ENCODE data around the gene KRT83. TPM values are rescaled to one million over a fixed set of nuclear protein-coding genes. Genes with fewer than 3 reads are reported as not detected.

KRT83 gene
- total and polyA plus RNA-seq, 2 donors (not counting 1 experiment from before 2014, with no cell fraction given) = not detected

DNA sequence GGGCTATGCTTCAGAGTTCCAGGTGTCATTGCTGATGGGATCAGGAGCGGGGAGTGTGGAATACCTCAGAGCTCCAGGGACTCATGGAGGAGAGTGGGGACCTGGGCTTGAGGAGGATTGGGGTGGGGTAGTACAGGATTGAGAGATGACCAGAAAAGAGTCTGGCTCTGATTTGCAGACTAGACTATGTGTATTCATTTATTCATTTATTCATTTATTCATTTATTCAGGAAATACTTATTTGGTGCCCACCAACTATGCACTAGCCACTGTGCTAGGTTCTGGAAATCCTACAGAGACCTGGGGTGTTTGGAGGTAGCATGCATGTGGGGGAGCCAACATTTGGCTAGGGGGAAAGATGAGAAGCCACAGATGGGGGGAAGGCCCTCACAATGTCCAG lies 871 bp upstream of the KRT83 start:
- DNase-seq (no peak), ATAC-seq (ENCODE audit: low read depth) (no peak)
- no peak overlapping the region for H3K9ac ChIP-seq (ENCODE audit: low read length)
- H4K20me1 ChIP-seq (ENCODE audit: control insufficient read depth, insufficient read depth, low read length, poor library complexity, severe bottlenecking) = no peaks in the 10 kb centered on the region
- H3K79me2 ChIP-seq (ENCODE audit: control insufficient read depth, insufficient read depth, low read length) = no peaks in the 10 kb centered on the region
- H3K9me3 ChIP-seq (ENCODE audit: control extremely low read depth in 1 of 3, control insufficient read depth in 2 of 3, insufficient read depth in 1 of 3, low read length in 2 of 3) = no peaks in the 10 kb centered on the region
- no peaks in the 10 kb centered on the region for H3K4me1 ChIP-seq (ENCODE audit: control insufficient read depth in 2 of 2, insufficient read depth in 2 of 2, low read length in 2 of 2)
- Mint-ChIP-seq H3K9me3 (ENCODE audit: insufficient read depth) (no peaks in the 10 kb centered on the region), H3K27me3 (peaks cover 47% of the 10 kb centered on the region), H3K27ac (no peak overlapping the region), H3K4me3 (no peak overlapping the region), H3K4me1 (no peaks in the 10 kb centered on the region)
- ChIA-PET CTCF (no interaction called here), POLR2A (interaction anchor here (0.7 kb wide), 1 partner anchor 626 kb away, joined by 3 read pairs; no protein-coding TSS in a partner anchor)
- H3K4me3 ChIP-seq (ENCODE audit: control extremely low read depth in 1 of 5, extremely low read depth in 1 of 5, insufficient read depth in 1 of 5, low read depth in 2 of 5, low read length in 4 of 5) = no peak overlapping the region
- H3K36me3 ChIP-seq (replicated peaks in 1 of 2; ENCODE audit: control extremely low read depth in 1 of 2, control insufficient read depth in 1 of 2, extremely low read depth in 1 of 2, insufficient read depth in 2 of 2, low read length in 1 of 2) = no peaks in the 10 kb centered on the region
- TF ChIP-seq, protein P1, sequence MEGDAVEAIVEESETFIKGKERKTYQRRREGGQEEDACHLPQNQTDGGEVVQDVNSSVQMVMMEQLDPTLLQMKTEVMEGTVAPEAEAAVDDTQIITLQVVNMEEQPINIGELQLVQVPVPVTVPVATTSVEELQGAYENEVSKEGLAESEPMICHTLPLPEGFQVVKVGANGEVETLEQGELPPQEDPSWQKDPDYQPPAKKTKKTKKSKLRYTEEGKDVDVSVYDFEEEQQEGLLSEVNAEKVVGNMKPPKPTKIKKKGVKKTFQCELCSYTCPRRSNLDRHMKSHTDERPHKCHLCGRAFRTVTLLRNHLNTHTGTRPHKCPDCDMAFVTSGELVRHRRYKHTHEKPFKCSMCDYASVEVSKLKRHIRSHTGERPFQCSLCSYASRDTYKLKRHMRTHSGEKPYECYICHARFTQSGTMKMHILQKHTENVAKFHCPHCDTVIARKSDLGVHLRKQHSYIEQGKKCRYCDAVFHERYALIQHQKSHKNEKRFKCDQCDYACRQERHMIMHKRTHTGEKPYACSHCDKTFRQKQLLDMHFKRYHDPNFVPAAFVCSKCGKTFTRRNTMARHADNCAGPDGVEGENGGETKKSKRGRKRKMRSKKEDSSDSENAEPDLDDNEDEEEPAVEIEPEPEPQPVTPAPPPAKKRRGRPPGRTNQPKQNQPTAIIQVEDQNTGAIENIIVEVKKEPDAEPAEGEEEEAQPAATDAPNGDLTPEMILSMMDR (IDR thresholded peaks at IDR 0.05) = no peak
- no peak for TF ChIP-seq EZH2 (IDR thresholded peaks at IDR 0.05; ENCODE audit: borderline replicate concordance, insufficient read depth, low read depth, low read length, poor library complexity, severe bottlenecking)
- no peak overlapping the region for H2AFZ ChIP-seq (ENCODE audit: insufficient read depth, low read depth, low read length, poor library complexity, severe bottlenecking)
- intact Hi-C loops (cut with micrococcal nuclease) = no loop called here
- 100% methylated on average over 1 of the region's 1 CpG for WGBS (ENCODE audit: insufficient coverage)
- H3K27ac ChIP-seq (ENCODE audit: low read length in 2 of 2) = no peak overlapping the region
- H3K27me3 ChIP-seq (replicated peaks in 1 of 4; ENCODE audit: control extremely low read depth in 1 of 4, control insufficient read depth in 3 of 4, insufficient read depth in 4 of 4, low read length in 3 of 4) = peaks cover 0 to 36% (median 7%) of the 10 kb centered on the region in 4 experiments
- H3K4me2 ChIP-seq (replicated peaks; ENCODE audit: low read depth, low read length, poor library complexity, severe bottlenecking) = no peak overlapping the region

DNA sequence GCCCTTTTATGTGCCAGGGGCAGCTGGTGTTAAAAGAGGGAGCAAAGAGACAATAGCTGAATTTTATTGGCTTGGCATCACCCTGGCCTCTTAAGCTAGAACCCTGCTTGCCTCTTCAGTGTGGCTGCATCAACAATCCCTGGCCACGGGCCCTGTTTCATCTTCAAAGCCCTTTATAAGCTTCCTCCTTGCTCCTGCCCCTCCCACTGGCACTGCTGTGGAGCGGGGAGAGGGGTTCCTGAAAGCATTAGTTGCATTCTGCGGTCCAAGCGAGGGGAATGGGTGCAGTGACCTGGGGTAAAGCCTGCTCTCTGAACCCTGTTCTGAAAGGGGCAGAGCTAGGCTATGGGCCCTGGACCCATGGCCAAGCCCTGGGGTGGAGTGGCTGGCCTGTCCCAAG lies 220 bp upstream of the KRT83 start:
- Mint-ChIP-seq H3K4me3 (no peak overlapping the region), H3K27me3 (peaks cover 47% of the 10 kb centered on the region), H3K4me1 (no peaks in the 10 kb centered on the region), H3K27ac (no peak overlapping the region), H3K9me3 (ENCODE audit: insufficient read depth) (no peaks in the 10 kb centered on the region)
- Histone ChIP-seq H2AFZ (ENCODE audit: insufficient read depth, low read depth, low read length, poor library complexity, severe bottlenecking) (no peak overlapping the region), H3K4me2 (replicated peaks; ENCODE audit: low read depth, low read length, poor library complexity, severe bottlenecking) (no peak overlapping the region), H4K20me1 (ENCODE audit: control insufficient read depth, insufficient read depth, low read length, poor library complexity, severe bottlenecking) (no peaks in the 10 kb centered on the region), H3K4me1 (ENCODE audit: control insufficient read depth in 2 of 2, insufficient read depth in 2 of 2, low read length in 2 of 2) (no peaks in the 10 kb centered on the region), H3K79me2 (ENCODE audit: control insufficient read depth, insufficient read depth, low read length) (no peaks in the 10 kb centered on the region), H3K27ac (ENCODE audit: low read length in 2 of 2) (no peak overlapping the region), H3K27me3 (replicated peaks in 1 of 4; ENCODE audit: control extremely low read depth in 1 of 4, control insufficient read depth in 3 of 4, insufficient read depth in 4 of 4, low read length in 3 of 4) (peaks cover 0 to 36% (median 7%) of the 10 kb centered on the region in 4 experiments), H3K9me3 (ENCODE audit: control extremely low read depth in 1 of 3, control insufficient read depth in 2 of 3, insufficient read depth in 1 of 3, low read length in 2 of 3) (no peaks in the 10 kb centered on the region), H3K9ac (ENCODE audit: low read length) (no peak overlapping the region), H3K36me3 (replicated peaks in 1 of 2; ENCODE audit: control extremely low read depth in 1 of 2, control insufficient read depth in 1 of 2, extremely low read depth in 1 of 2, insufficient read depth in 2 of 2, low read length in 1 of 2) (no peaks in the 10 kb centered on the region), H3K4me3 (ENCODE audit: control extremely low read depth in 1 of 5, extremely low read depth in 1 of 5, insufficient read depth in 1 of 5, low read depth in 2 of 5, low read length in 4 of 5) (no peak overlapping the region)
- DNase-seq = no peak
- WGBS (ENCODE audit: insufficient coverage) = 65% methylated on average over 4 of the region's 4 CpGs
- POLR2A ChIA-PET = no interaction called here
- no peak for ATAC-seq (ENCODE audit: low read depth)
- TF ChIP-seq, protein P1 (IDR thresholded peaks at IDR 0.05) = no peak
- no peak for TF ChIP-seq EZH2 (IDR thresholded peaks at IDR 0.05; ENCODE audit: borderline replicate concordance, insufficient read depth, low read depth, low read length, poor library complexity, severe bottlenecking)
- CTCF ChIA-PET = no interaction called here
- intact Hi-C loops (cut with micrococcal nuclease) = no loop called here
